Measurements from ENCODE around the gene RFX6. TPM values are rescaled to one million over a fixed set of nuclear protein-coding genes. Genes with fewer than 3 reads are reported as not detected.

The RFX6 gene
- total RNA-seq, 1 experiment from 2014 or later = 1.3 TPM

- no TSS peak for BruUV-seq (replicated peaks)
- Mint-ChIP-seq H3K27me3 (ENCODE audit: insufficient read depth, unreplicated experiment) (no peaks in the 10 kb centered on the region), H3K9me3 (ENCODE audit: unreplicated experiment) (peaks cover 11% of the 10 kb centered on the region), H3K4me3 (ENCODE audit: unreplicated experiment) (no peak overlapping the region), H3K4me1 (ENCODE audit: low read depth, unreplicated experiment) (peaks cover 26% of the 10 kb centered on the region), H3K36me3 (ENCODE audit: insufficient read depth, unreplicated experiment) (peaks cover 5% of the 10 kb centered on the region), H3K27ac (ENCODE audit: unreplicated experiment) (no peak overlapping the region)
- Histone ChIP-seq H3K4me3 (ENCODE audit: low read depth, low read length) (no peak overlapping the region), H3K4me1 (peaks cover 31% of the 10 kb centered on the region), H3K9me3 (no peaks in the 10 kb centered on the region), H3K36me3 (ENCODE audit: control insufficient read depth, insufficient read depth, low read length) (no peaks in the 10 kb centered on the region), H3K27me3 (replicated peaks; ENCODE audit: control insufficient read depth, insufficient read depth, low read length) (no peaks in the 10 kb centered on the region)
- TF ChIP-seq, protein P1, sequence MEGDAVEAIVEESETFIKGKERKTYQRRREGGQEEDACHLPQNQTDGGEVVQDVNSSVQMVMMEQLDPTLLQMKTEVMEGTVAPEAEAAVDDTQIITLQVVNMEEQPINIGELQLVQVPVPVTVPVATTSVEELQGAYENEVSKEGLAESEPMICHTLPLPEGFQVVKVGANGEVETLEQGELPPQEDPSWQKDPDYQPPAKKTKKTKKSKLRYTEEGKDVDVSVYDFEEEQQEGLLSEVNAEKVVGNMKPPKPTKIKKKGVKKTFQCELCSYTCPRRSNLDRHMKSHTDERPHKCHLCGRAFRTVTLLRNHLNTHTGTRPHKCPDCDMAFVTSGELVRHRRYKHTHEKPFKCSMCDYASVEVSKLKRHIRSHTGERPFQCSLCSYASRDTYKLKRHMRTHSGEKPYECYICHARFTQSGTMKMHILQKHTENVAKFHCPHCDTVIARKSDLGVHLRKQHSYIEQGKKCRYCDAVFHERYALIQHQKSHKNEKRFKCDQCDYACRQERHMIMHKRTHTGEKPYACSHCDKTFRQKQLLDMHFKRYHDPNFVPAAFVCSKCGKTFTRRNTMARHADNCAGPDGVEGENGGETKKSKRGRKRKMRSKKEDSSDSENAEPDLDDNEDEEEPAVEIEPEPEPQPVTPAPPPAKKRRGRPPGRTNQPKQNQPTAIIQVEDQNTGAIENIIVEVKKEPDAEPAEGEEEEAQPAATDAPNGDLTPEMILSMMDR (IDR thresholded peaks at IDR 0.05; ENCODE audit: insufficient read depth in 1 of 2, low read depth in 1 of 2, low read length in 1 of 2, severe bottlenecking in 1 of 2, unreplicated experiment in 1 of 2) = no peak
- ChIA-PET POLR2A (no interaction called here), CTCF (no interaction called here)
- no peak for DNase-seq
- intact Hi-C loops (cut with micrococcal nuclease; ENCODE audit: unreplicated experiment) = no loop called here
Measured at GRCh38 chr6:116928677-116929076, 51.6 kb downstream of the RFX6 start.

GRCh38 chr6:116929825-116930224, 52.8 kb downstream of the RFX6 start:
- H3K27me3 ChIP-seq (replicated peaks; ENCODE audit: control insufficient read depth, insufficient read depth, low read length) = no peaks in the 10 kb centered on the region
- ChIA-PET CTCF (no interaction called here), POLR2A (no interaction called here)
- H3K4me1 ChIP-seq = peaks cover 20% of the 10 kb centered on the region
- no TSS peak for BruUV-seq (replicated peaks)
- H3K27me3 Mint-ChIP-seq (ENCODE audit: insufficient read depth, unreplicated experiment) = no peaks in the 10 kb centered on the region
- no peak overlapping the region for H3K27ac Mint-ChIP-seq (ENCODE audit: unreplicated experiment)
- DNase-seq = peak in 1 of 2 experiments; percentile 5
- peaks cover 11% of the 10 kb centered on the region for H3K9me3 Mint-ChIP-seq (ENCODE audit: unreplicated experiment)
- H3K4me1 Mint-ChIP-seq (ENCODE audit: low read depth, unreplicated experiment) = peaks cover 19% of the 10 kb centered on the region
- H3K9me3 ChIP-seq = no peaks in the 10 kb centered on the region
- intact Hi-C loops (cut with micrococcal nuclease; ENCODE audit: unreplicated experiment) = loop anchor here (5.0 kb wide), 1 partner anchor 43 kb away; no protein-coding TSS in a partner anchor
- TF ChIP-seq, protein P1 (IDR thresholded peaks at IDR 0.05; ENCODE audit: insufficient read depth in 1 of 2, low read depth in 1 of 2, low read length in 1 of 2, severe bottlenecking in 1 of 2, unreplicated experiment in 1 of 2) = no peak
- H3K4me3 Mint-ChIP-seq (ENCODE audit: unreplicated experiment) = no peak overlapping the region
- no peak overlapping the region for H3K4me3 ChIP-seq (ENCODE audit: low read depth, low read length)
- H3K36me3 ChIP-seq (ENCODE audit: control insufficient read depth, insufficient read depth, low read length) = no peaks in the 10 kb centered on the region
- H3K36me3 Mint-ChIP-seq (ENCODE audit: insufficient read depth, unreplicated experiment) = peaks cover 5% of the 10 kb centered on the region

DNA sequence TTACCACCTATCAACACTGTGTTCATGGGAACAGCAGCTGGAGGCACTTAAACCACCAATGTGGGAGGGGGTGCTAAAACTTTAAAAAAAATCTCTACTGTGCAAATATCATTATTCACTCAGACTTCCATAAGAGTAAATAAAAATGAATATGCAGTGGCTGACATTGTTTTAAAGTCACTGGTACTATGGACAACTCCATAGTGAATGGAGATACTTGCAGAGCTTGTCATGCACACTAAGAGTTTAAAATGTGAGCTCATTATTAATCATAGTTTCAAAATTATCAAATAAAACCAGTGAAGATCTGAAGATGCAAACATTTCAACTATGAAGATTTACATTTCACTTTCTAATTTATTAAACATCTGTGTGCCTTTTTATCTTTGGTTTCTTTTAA, 54.4 kb downstream of the RFX6 start:
- no TSS peak for BruUV-seq (replicated peaks)
- ChIA-PET POLR2A (no interaction called here), CTCF (no interaction called here)
- no peaks in the 10 kb centered on the region for H3K36me3 ChIP-seq (ENCODE audit: control insufficient read depth, insufficient read depth, low read length)
- Mint-ChIP-seq H3K4me1 (ENCODE audit: low read depth, unreplicated experiment) (peaks cover 13% of the 10 kb centered on the region), H3K27ac (ENCODE audit: unreplicated experiment) (no peak overlapping the region), H3K9me3 (ENCODE audit: unreplicated experiment) (peaks cover 11% of the 10 kb centered on the region), H3K4me3 (ENCODE audit: unreplicated experiment) (no peak overlapping the region), H3K36me3 (ENCODE audit: insufficient read depth, unreplicated experiment) (peaks cover 5% of the 10 kb centered on the region), H3K27me3 (ENCODE audit: insufficient read depth, unreplicated experiment) (no peaks in the 10 kb centered on the region)
- H3K27me3 ChIP-seq (replicated peaks; ENCODE audit: control insufficient read depth, insufficient read depth, low read length) = no peaks in the 10 kb centered on the region
- TF ChIP-seq, protein P1 (IDR thresholded peaks at IDR 0.05; ENCODE audit: insufficient read depth in 1 of 2, low read depth in 1 of 2, low read length in 1 of 2, severe bottlenecking in 1 of 2, unreplicated experiment in 1 of 2) = no peak
- no peak overlapping the region for H3K4me3 ChIP-seq (ENCODE audit: low read depth, low read length)
- intact Hi-C loops (cut with micrococcal nuclease; ENCODE audit: unreplicated experiment) = loop anchor here (5.0 kb wide), 1 partner anchor 44 kb away; no protein-coding TSS in a partner anchor
- DNase-seq = no peak
- peaks cover 12% of the 10 kb centered on the region for H3K4me1 ChIP-seq
- H3K9me3 ChIP-seq = no peaks in the 10 kb centered on the region

Data from Caco-2 (cell line).